Middle frontal gyrus (tissue), 1 donor: ENCODE results near the gene IRF3.

ENCODE experiments used
- DNase-seq: peaks from one replicate; pipeline ENCODE4 v3.0.0-alpha.2; 2015; ENCODE audit warnings: low spot score; ENCODE audit errors: extremely low spot score

The IRF3 gene

GRCh38 chr19:49687566-49688316 is 22.1 kb upstream of the IRF3 start:
- DNase-seq, result no peak

- DNase-seq, result no peak
Measured at GRCh38 chr19:49687150-49687549, 21.5 kb upstream of the IRF3 start.

GRCh38 chr19:49686503-49687088 is 20.9 kb upstream of the IRF3 start:
- no peak for DNase-seq

- DNase-seq, result no peak
Measured at GRCh38 chr19:49685845-49686332, 20.2 kb upstream of the IRF3 start.

GRCh38 chr19:49684983-49685553 is 19.4 kb upstream of the IRF3 start:
- DNase-seq, result no peak

GRCh38 chr19:49684251-49684982 is 18.8 kb upstream of the IRF3 start:
- no peak for DNase-seq

GRCh38 chr19:49683814-49684250 is 18.2 kb upstream of the IRF3 start:
- no peak for DNase-seq

- no peak for DNase-seq
Measured at GRCh38 chr19:49682274-49682673, 16.6 kb upstream of the IRF3 start.

- DNase-seq, result no peak
Measured at GRCh38 chr19:49681830-49682229, 16.2 kb upstream of the IRF3 start.

GRCh38 chr19:49680421-49681351 is 15.0 kb upstream of the IRF3 start:
- DNase-seq, result peak; percentile 73

GRCh38 chr19:49679771-49680413 is 14.2 kb upstream of the IRF3 start:
- DNase-seq, result no peak

GRCh38 chr19:49678985-49679770 is 13.5 kb upstream of the IRF3 start:
- no peak for DNase-seq

GRCh38 chr19:49677901-49678674 is 12.4 kb upstream of the IRF3 start:
- DNase-seq, result no peak

- DNase-seq, result no peak
Measured at GRCh38 chr19:49677231-49677900, 11.7 kb upstream of the IRF3 start, which contains the start of gene PRMT1. Gene PRMT1 (plus strand): TSS chr19:49677271. CDS start chr19:49677281, 10 bp downstream.

GRCh38 chr19:49676784-49677230 is 11.2 kb upstream of the IRF3 start:
- peak; percentile 100 for DNase-seq

- peak; percentile 48 for DNase-seq
Measured at GRCh38 chr19:49676136-49676783, 10.6 kb upstream of the IRF3 start.

- peak; percentile 40 for DNase-seq
Measured at GRCh38 chr19:49672131-49672919, 6.7 kb upstream of the IRF3 start.
